Lower lobe of right lung (tissue), 2 donors: ENCODE results near the gene CAND2. TPM values are rescaled to one million over a fixed set of nuclear protein-coding genes. Genes with fewer than 3 reads are reported as not detected.
A peak's percentile ranks its signal among the peaks of the same experiment; 100 is the strongest.
"Not testable (repeated sequence)": the region's sequence is repeated elsewhere in the genome, so short reads cannot be mapped to it uniquely, and the experiment has no call there.

ENCODE experiments used
- ATAC-seq, 2 donors: fragments of 200-7000 bp; cut with Tn5 transposase; one replicate each; pipeline ENCODE4 v1.9.1; 2020 to 2022; ENCODE audit warnings: mild to moderate bottlenecking in 2 of 2, moderate library complexity in 2 of 2
- DNase-seq: peaks from one replicate; pipeline ENCODE4 v3.0.0-alpha.2; 2020
- H3K27ac ChIP-seq: fragments of 200-600 bp; one replicate; pipeline ENCODE4 v1.8.0; 2022
- H3K27me3 ChIP-seq: fragments of 200-600 bp; one replicate; pipeline ENCODE4 v1.8.0; 2022; ENCODE audit warnings: low read depth
- H3K36me3 ChIP-seq: fragments of 200-600 bp; one replicate; pipeline ENCODE4 v1.8.0; 2022; ENCODE audit warnings: mild to moderate bottlenecking
- H3K4me1 ChIP-seq: fragments of 200-600 bp; one replicate; pipeline ENCODE4 v1.8.0; 2022
- H3K4me3 ChIP-seq: fragments of 200-600 bp; one replicate; pipeline ENCODE4 v1.8.0; 2022; ENCODE audit warnings: mild to moderate bottlenecking
- H3K9me3 ChIP-seq: fragments of 200-600 bp; one replicate; pipeline ENCODE4 v1.8.0; 2022
- CTCF ChIP-seq: fragments of 200-600 bp; IDR thresholded peaks from one replicate; pipeline ENCODE4 v1.8.0; 2022; ENCODE audit warnings: antibody characterized with exemption, mild to moderate bottlenecking
- intact Hi-C: fragments of 100-400 bp; cut with DNase I; formaldehyde crosslinking; loops from one replicate; pipeline ENCODE4 v1.11.0; 2022
- total RNA-seq: library from RNA; stranded (reverse); fragmentation: NEBNext Ultra II Directional; extraction: Animal tissue kit (Norgen Biotek cat#: 25700); gene quantifications from one replicate; pipeline ENCODE4 v1.2.1, GENCODE V29; 2021
- donor health status: DM: no; HTN: yes; CAD: no; lungs with severe emphysema.

CAND2 gene
- total RNA-seq, 1 donor from 2014 or later: 6.4 TPM

DNA sequence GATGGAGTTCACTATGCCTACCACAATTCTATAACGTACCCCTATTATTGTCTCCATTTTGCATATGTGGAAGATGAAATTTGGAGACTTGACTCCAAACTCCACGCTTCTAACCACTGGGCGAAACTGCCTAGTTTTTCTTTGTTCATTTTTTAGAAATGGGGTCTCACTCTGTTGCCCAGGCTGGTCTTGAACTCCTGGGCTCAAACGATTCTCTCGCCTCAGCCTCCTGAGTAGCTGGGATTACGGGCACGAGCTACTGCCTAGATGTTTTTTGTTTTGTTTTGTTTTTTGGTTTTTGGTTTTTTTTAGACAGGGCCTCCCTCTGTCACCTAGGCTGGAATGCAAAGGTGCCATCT lies 45.5 kb downstream of the CAND2 start:
- H3K4me1 ChIP-seq: peaks cover 40% of the 10 kb centered on the region
- peak overlapping the region; percentile 97 for H3K4me3 ChIP-seq
- no peaks in the 10 kb centered on the region for H3K27me3 ChIP-seq
- peaks cover 31% of the 10 kb centered on the region for H3K36me3 ChIP-seq
- intact Hi-C loops: no loop called here
- H3K27ac ChIP-seq: peak overlapping the region; percentile 98
- TF ChIP-seq CTCF: no peak
- no peak for ATAC-seq
- H3K9me3 ChIP-seq: no peaks in the 10 kb centered on the region
- DNase-seq: no peak

- Histone ChIP-seq H3K27me3 (no peaks in the 10 kb centered on the region), H3K27ac (no peak overlapping the region), H3K4me1 (peaks cover 39% of the 10 kb centered on the region), H3K36me3 (peaks cover 25% of the 10 kb centered on the region), H3K9me3 (no peaks in the 10 kb centered on the region), H3K4me3 (no peak overlapping the region)
- DNase-seq (no peak), ATAC-seq (no peak)
- TF ChIP-seq CTCF: no peak
- intact Hi-C loops: no loop called here
These were observed 46.0 kb downstream of the CAND2 start for GRCh38 chr3:12842469-12842868.

- TF ChIP-seq CTCF: no peak
- Histone ChIP-seq H3K27me3 (no peaks in the 10 kb centered on the region), H3K36me3 (no peaks in the 10 kb centered on the region), H3K4me1 (peaks cover 5% of the 10 kb centered on the region), H3K4me3 (no peak overlapping the region), H3K27ac (no peak overlapping the region), H3K9me3 (no peaks in the 10 kb centered on the region)
- ATAC-seq: no peak
- intact Hi-C loops: no loop called here
- DNase-seq: no peak
These were observed 49.3 kb downstream of the CAND2 start for GRCh38 chr3:12845811-12846210.

GRCh38 chr3:12852201-12852600 lies 55.7 kb downstream of the CAND2 start:
- no peaks in the 10 kb centered on the region for H3K9me3 ChIP-seq
- H3K27me3 ChIP-seq: peaks cover 3% of the 10 kb centered on the region
- H3K36me3 ChIP-seq: no peaks in the 10 kb centered on the region
- ATAC-seq (no peak), DNase-seq (no peak)
- intact Hi-C loops: no loop called here
- H3K4me3 ChIP-seq: no peak overlapping the region
- no peak overlapping the region for H3K27ac ChIP-seq
- H3K4me1 ChIP-seq: no peaks in the 10 kb centered on the region
- no peak for TF ChIP-seq CTCF

GRCh38 chr3:12853847-12854246 lies 57.4 kb downstream of the CAND2 start:
- H3K4me1 ChIP-seq, H3K36me3 ChIP-seq, H3K9me3 ChIP-seq, DNase-seq, intact Hi-C loops, H3K27ac ChIP-seq, H3K27me3 ChIP-seq, H3K4me3 ChIP-seq: not testable (repeated sequence)
- peak; percentile 23 to 43 for ATAC-seq

DNA sequence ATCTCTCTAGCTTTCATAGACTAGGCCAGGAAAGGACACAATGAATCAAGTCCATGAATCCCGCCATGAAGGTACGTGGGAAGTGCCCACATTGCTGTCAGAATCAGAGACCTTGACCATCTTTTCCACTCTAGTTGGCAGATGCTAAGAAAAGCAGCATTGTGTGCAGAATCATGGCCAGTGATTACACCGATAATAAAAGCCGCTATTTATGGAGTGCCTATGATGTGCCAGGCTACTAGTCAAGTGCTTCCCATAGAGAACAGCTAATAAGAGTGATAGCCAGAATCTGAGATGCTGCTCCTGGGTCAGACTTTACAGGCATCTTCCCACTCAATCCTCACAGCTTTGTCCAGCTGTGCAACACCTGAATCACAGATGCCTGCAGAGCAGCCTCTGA lies 58.1 kb downstream of the CAND2 start:
- intact Hi-C loops: no loop called here
- DNase-seq (no peak), ATAC-seq (no peak)
- no peak overlapping the region for H3K27ac ChIP-seq
- peaks cover 3% of the 10 kb centered on the region for H3K27me3 ChIP-seq
- H3K36me3 ChIP-seq: no peaks in the 10 kb centered on the region
- no peaks in the 10 kb centered on the region for H3K4me1 ChIP-seq
- H3K4me3 ChIP-seq: no peak overlapping the region
- no peaks in the 10 kb centered on the region for H3K9me3 ChIP-seq
- TF ChIP-seq CTCF: no peak
